Activated T-helper 17 cell treated with anti-CD3 and anti-CD28 coated beads, Interleukin-2, amount 50 U/mL, for 72 hours (primary cell): ENCODE data around the gene ST6GALNAC2. TPM values are rescaled to one million over a fixed set of nuclear protein-coding genes. Genes with fewer than 3 reads are reported as not detected.
"Not testable (repeated sequence)": the region's sequence is repeated elsewhere in the genome, so short reads cannot be mapped to it uniquely, and the experiment has no call there.

Experiments
- ATAC-seq: fragments of 150-1000 bp; cut with Tn5 transposase; replicated peaks from 2 replicates; pipeline ENCODE4 v1.10.0; 2021; ENCODE audit warnings: mild to moderate bottlenecking, moderate library complexity
- H3K27ac Mint-ChIP-seq: one replicate; pipeline ENCODE4 v1.8.0; 2022; ENCODE audit warnings: mixed read lengths
- H3K27me3 Mint-ChIP-seq: one replicate; pipeline ENCODE4 v1.8.0; 2022; ENCODE audit warnings: mixed read lengths
- H3K36me3 Mint-ChIP-seq: one replicate; pipeline ENCODE4 v1.8.0; 2022; ENCODE audit warnings: low read depth, mild to moderate bottlenecking, mixed read lengths
- H3K4me1 Mint-ChIP-seq: one replicate; pipeline ENCODE4 v1.8.0; 2022; ENCODE audit warnings: mixed read lengths
- H3K4me3 Mint-ChIP-seq: one replicate; pipeline ENCODE4 v1.8.0; 2022; ENCODE audit warnings: mild to moderate bottlenecking, mixed read lengths
- H3K9me3 Mint-ChIP-seq: one replicate; pipeline ENCODE4 v1.8.0; 2022; ENCODE audit warnings: mixed read lengths
- total RNA-seq, 2 donors: library from RNA; stranded (reverse); gene quantifications; one replicate each; pipeline ENCODE4 v1.2.3, GENCODE V29; 2022

Gene ST6GALNAC2
- total RNA-seq, 2 donors from 2014 or later, result 0.29 TPM; not detected in 1

DNA sequence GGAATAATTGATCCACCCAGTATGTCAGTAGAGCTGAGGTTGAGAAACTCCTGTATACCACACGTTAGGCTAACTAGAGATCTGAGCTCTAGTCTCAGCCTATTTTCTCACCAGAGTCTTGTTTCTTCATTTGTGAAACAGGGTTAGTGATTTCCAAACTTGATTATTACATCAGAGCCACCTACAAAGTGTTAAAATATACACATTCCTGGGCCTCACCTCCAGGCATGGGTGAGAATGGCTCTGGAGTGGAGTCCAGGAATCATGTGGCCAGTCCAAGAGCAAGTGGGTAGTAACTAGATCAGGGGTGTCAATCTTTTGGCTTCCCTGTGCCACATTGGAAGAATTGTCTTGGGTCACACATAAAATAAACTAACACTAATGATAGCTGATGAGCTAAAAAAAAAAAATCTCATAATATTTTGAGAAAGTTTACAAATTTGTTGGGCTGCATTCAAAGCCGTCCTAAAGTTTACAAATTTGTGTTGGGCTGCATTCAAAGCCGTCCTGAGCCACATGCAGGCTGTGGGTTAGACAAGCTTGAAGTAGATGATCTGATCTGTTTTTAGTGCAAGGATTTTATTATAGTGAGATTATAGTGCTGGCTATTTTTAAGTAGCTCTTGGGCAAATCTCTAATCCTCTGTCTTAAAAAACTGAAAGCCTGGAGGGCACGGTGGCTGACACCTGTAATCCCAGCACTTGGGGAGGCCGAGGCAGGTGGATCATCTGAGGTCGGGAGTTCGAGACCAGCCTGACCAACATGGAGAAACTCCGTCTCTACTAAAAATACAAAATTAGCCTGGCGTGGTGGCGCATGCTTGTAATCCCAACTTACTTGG lies 25.4 kb downstream of the ST6GALNAC2 start:
- H3K4me3 Mint-ChIP-seq, result peak overlapping the region; percentile 100
- no peaks in the 10 kb centered on the region for H3K9me3 Mint-ChIP-seq
- H3K27me3 Mint-ChIP-seq, result no peaks in the 10 kb centered on the region
- H3K4me1 Mint-ChIP-seq, result peaks cover 24% of the 10 kb centered on the region
- peaks cover 81% of the 10 kb centered on the region for H3K36me3 Mint-ChIP-seq
- peak overlapping the region; percentile 100 for H3K27ac Mint-ChIP-seq
- ATAC-seq, result no peak

DNA sequence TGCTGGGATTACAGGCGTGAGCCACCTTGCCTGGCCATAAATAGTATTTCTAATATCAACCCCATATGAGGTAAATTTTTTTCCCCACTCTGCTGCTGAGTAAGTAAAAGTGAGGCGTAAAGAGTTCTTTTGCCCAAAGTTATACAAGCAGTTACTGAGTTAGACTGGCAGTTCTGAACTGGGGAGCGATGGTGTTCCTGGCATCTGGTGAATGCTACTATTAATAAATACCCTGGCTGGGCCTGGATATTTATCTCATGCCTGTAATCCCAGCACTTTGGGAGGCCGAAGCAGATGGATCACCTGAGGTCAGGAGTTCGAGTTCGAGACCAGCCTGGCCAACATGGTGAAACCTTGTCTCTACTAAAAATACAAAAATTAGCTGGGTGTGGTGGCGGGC lies 26.2 kb downstream of the ST6GALNAC2 start:
- Mint-ChIP-seq H3K27ac (peak overlapping the region; percentile 100), H3K4me1 (peaks cover 25% of the 10 kb centered on the region)
- not testable (repeated sequence) for H3K9me3 Mint-ChIP-seq

DNA sequence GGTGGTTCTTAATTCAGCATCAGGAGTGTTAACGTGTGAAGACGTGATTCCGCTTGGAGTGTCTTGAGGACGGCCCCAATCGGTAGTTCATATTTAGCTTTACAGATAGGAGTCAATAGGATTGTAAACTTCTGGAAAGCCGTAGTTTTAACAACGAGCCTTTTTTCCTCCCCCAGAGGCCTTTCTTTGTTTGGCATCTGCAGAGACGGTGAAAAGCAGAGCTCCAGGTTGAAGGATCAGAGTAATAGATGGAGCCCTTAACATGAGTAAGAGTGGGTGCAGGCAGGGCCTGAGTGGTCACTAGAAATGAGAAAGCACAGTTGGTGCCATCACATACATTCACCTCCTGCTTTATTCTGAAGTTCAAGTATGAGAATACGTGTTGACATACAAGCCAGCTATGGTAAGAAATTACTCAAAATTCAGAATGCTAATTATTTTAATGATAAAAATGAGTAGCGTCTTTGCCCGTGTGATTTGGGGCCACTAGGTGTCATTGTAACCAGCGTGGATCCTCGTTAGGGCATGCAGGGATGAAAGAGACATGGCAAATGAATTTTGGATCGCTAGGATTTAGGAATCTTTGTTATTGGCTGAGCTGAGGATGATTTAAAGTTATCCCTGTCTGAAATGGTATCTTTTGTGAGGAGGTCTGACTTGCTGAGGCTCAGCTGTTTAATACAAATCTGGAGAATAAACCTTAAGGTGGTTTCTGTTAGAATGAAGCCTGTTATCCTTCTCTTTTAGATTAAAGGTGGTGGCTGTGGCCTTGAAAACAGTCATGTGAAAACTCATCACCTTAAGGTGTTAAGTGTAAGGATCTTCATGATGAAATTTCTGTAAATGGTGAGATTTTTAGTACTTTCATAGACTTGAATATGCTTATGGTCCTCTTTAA lies 27.2 kb downstream of the ST6GALNAC2 start:
- Mint-ChIP-seq H3K27ac (peak overlapping the region; percentile 100), H3K36me3 (peaks cover 66% of the 10 kb centered on the region), H3K4me1 (peaks cover 26% of the 10 kb centered on the region), H3K9me3 (no peaks in the 10 kb centered on the region), H3K27me3 (no peaks in the 10 kb centered on the region), H3K4me3 (peak overlapping the region; percentile 100)
- peak; percentile 36 for ATAC-seq

More for the DNA sequence above, 26.2 kb downstream of the ST6GALNAC2 start:
- H3K36me3 Mint-ChIP-seq, result peaks cover 73% of the 10 kb centered on the region
- ATAC-seq, H3K27me3 Mint-ChIP-seq: not testable (repeated sequence)
- H3K4me3 Mint-ChIP-seq, result peak overlapping the region; percentile 100

DNA sequence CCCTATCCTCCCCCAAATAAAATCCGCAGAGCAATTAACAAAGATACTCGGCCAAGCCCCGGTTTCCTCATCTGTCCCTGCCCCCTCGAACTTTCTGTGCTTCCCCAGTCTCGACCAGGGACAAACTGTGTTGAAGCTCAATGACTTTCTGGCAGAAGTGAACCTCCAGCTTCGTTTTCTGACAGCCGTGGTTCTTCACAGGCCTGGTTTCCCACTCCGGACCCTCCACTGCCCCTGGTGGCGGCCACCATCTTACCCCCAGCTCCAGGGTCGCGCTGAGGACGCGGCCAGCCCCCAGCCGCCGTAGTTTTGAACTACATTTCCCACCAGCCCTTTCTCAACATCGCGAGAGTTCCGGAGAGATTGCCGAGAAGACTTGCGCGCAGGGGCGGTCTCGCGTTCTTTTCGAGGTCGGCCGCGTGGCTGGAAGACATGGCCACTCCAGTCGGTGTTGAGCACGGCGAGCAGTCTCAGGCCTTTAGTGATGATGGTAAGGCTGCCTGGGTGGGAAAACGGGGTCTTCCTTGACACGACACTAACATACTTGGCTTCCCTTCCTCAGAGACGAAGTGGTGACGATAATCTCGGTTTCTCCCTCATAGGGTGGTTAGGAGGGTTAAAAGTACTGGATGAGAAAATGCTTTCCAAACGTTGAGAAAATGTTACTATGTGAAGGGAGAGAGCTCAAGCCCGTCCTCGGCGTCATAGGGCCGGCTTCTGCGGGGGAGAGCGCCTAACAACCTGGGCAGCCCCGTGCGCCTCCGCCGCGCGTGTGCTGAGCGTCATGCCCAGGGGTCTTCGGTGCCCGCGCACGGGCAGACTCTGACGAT lies 28.1 kb downstream of the ST6GALNAC2 start:
- no peaks in the 10 kb centered on the region for H3K27me3 Mint-ChIP-seq
- no peaks in the 10 kb centered on the region for H3K9me3 Mint-ChIP-seq
- H3K27ac Mint-ChIP-seq, result peak overlapping the region; percentile 100
- H3K4me1 Mint-ChIP-seq, result peaks cover 20% of the 10 kb centered on the region
- peaks cover 58% of the 10 kb centered on the region for H3K36me3 Mint-ChIP-seq
- peak; percentile 89 for ATAC-seq
- peak overlapping the region; percentile 100 for H3K4me3 Mint-ChIP-seq

DNA sequence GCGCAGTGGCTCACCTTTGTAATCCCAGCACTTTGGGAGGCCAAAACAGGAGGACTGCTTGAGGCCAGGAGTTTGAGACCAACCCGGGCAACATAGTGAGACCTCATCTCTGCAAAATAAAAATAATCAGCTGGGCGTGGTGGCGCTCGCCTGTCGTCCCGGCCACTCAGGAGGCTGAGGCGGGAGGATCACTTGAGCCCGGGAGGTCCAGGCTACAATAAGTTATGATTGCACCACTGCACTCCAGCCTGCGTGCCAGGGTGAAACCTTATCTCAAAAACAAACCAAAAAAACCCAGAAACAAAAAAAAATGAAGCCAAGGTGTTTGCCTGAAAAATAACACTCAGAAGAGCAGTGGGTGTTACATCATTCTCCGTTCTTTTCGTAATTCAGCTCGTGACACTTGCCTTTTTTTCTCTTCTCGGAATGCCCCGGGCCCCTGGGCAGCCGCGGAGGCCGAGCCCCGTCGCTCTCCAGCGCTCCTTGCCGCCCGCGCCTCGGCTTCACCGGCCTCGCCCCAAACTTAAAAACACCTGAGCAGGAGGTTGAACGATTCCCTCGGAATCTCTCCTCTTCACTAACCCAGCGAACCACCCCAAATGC lies 28.8 kb downstream of the ST6GALNAC2 start:
- H3K27me3 Mint-ChIP-seq, result no peaks in the 10 kb centered on the region

DNA sequence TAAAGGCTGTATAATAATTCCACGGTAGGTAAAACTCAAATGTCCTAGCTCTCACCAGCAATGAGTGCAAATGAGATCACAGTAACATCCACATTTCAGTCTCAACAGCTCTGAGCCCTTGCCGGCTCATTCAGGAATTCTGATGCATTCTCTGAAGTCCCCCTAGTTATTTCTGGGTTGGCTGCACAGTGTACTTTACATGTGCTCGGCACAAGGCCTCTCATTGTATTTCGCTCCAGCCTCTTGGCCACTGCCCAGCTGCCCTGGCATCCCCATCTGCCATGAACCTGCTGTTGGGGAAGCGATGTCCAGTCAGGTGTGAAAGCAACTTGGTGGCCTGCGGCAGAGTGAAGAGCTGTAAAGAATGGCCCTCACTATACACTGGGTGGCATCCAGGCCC lies 31.5 kb downstream of the ST6GALNAC2 start:
- no peaks in the 10 kb centered on the region for H3K9me3 Mint-ChIP-seq

More for the DNA sequence above, 28.8 kb downstream of the ST6GALNAC2 start:
- Mint-ChIP-seq H3K36me3 (peaks cover 51% of the 10 kb centered on the region), H3K4me3 (peak overlapping the region; percentile 100), H3K27ac (peak overlapping the region; percentile 100), H3K4me1 (peaks cover 18% of the 10 kb centered on the region), H3K9me3 (no peaks in the 10 kb centered on the region)
- ATAC-seq, result peak; percentile 47

DNA sequence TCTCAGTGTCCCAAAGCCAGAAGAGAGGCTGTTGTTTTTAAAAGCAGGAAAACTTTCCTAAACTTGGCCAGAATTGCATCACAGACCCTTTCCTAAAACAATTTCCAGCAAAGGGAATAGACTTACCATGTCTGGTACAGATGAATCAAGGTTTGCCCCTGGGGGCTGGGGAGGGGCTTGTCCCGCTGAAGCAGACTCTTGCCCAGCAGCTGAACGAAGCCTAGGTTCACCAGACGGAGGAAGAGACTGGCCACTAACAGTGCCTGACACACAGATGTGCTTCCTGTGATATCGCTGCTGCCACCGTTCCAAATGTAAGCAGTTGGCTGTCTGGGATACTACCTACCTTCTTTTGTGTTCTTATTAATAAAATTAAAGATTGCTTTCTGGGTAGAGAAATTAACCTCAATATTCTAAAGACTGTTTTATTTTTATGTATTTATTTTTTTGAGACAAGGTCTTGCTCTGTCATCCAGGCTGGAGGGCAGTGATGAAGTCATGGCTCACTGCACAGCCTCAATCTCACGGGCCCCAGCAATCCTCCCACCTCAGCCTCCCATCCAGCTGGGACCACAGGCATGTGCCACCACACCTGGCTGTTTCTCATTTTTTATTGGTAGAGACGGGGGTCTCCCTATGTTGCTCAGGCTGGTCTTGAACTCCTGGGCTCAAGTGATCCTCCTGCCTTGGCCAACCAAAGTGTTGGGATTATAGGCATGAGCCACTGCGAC lies 32.3 kb downstream of the ST6GALNAC2 start:
- H3K9me3 Mint-ChIP-seq, result no peaks in the 10 kb centered on the region
- no peaks in the 10 kb centered on the region for H3K27me3 Mint-ChIP-seq
- no peak for ATAC-seq
- H3K27ac Mint-ChIP-seq, result no peak overlapping the region
- H3K36me3 Mint-ChIP-seq, result peaks cover 15% of the 10 kb centered on the region
- H3K4me3 Mint-ChIP-seq, result no peak overlapping the region
- H3K4me1 Mint-ChIP-seq, result peaks cover 9% of the 10 kb centered on the region

More for the DNA sequence above, 31.5 kb downstream of the ST6GALNAC2 start:
- no peak for ATAC-seq
- no peaks in the 10 kb centered on the region for H3K27me3 Mint-ChIP-seq
- H3K4me3 Mint-ChIP-seq, result no peak overlapping the region
- peak overlapping the region; percentile 12 for H3K27ac Mint-ChIP-seq
- H3K36me3 Mint-ChIP-seq, result peaks cover 23% of the 10 kb centered on the region
- H3K4me1 Mint-ChIP-seq, result peaks cover 9% of the 10 kb centered on the region

DNA sequence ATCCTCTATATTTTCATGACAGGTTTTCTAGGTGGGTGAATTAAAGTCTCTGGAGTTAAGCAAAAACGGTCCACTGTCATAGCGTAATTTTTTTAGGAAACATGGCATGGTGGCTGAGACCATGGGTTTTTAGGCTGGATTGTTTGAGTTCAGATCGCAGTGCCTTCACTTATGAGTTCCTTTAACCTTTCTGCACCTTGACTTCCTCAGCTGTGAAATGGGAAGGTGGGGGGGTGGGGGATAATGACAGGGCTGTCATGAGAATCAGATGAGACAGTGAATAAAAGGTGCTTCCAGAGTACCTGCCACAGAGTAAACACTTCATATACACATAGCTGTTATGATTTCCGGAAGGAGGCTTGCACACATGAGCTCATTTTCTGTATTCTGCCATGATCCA lies 34.0 kb downstream of the ST6GALNAC2 start:
- Mint-ChIP-seq H3K27ac (no peak overlapping the region), H3K9me3 (no peaks in the 10 kb centered on the region), H3K36me3 (no peaks in the 10 kb centered on the region), H3K27me3 (no peaks in the 10 kb centered on the region), H3K4me1 (peaks cover 9% of the 10 kb centered on the region), H3K4me3 (no peak overlapping the region)
- ATAC-seq, result no peak

DNA sequence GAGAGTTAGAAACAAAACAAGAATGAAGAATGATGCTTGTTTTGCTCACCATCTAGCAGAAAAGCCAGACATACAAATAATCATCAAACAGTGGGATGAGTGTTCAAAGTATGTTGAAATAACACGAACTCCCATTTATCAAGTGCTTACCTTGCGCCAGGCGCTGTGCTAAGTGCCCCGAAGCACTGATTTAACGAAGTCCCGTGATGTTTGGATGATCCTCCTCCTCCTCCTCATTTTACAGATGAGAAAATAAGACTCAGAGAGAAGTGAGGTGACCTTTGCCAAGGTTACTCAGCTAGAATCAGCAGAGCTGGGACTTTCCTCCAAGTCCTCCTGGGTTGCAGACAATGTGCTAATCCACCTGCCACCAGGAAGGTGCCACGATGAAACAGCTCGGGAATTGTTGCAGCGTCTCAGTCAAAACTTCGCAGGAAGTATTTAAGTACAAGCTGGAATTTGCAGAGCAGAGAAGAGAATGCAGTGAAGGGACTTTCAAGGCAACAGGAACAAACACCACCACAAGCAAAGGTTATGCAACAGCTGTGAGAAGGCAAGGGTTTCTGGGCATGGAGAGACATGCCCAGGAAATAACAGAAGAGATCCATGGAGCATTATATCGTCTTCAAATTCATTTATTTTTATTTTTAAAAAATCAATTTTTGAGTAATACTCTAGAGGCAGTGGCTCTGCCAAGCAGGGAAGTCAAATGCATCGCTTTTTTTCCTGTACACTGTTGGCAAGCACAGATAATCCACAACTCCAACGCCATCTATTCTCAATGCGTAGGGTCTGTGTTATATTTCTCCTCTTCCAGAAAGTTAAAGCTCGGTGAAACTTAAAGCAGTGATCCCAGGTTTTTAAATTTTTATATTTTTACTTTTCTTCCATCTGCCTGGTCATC lies 34.7 kb downstream of the ST6GALNAC2 start:
- H3K36me3 Mint-ChIP-seq, result no peaks in the 10 kb centered on the region
- H3K27me3 Mint-ChIP-seq, result no peaks in the 10 kb centered on the region
- no peak overlapping the region for H3K4me3 Mint-ChIP-seq
- H3K27ac Mint-ChIP-seq, result no peak overlapping the region
- H3K9me3 Mint-ChIP-seq, result no peaks in the 10 kb centered on the region
- H3K4me1 Mint-ChIP-seq, result peaks cover 9% of the 10 kb centered on the region
- ATAC-seq, result peak; percentile 26

DNA sequence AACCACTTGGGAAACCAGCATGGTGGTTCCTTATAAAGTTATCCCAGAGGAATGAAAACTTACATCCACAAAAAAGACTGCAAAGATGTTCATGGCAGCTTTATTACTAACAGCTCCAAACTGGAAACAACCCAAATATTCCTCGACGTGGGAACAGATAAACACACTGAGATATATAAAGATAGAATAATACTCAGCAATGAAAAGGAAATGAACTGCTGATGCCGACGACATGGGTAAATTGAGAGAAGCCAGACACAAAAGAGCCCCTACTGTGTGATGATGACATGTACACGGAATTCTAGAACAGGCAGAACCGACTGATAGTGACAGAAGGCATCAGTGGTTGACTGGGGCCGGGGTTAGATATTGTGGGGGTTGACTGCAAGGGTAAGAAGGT lies 36.1 kb downstream of the ST6GALNAC2 start:
- Mint-ChIP-seq H3K36me3 (no peaks in the 10 kb centered on the region), H3K9me3 (no peaks in the 10 kb centered on the region), H3K4me3 (no peak overlapping the region), H3K4me1 (peaks cover 6% of the 10 kb centered on the region), H3K27me3 (no peaks in the 10 kb centered on the region), H3K27ac (no peak overlapping the region)
- ATAC-seq, result no peak

DNA sequence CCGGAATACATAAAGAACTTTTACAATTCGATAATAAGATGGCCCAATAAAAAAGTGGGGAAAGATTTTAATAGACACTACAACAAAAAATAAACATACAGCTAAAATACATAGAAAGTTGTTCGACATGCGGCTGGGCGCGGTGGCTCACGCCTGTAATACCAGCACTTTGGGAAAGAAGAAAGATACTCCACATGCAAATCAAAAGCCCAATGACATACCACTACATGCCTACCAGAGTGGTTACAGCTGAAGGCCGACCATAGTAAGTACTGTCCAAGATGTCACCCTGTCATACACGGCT lies 36.5 kb downstream of the ST6GALNAC2 start:
- ATAC-seq, result no peak
- Mint-ChIP-seq H3K36me3 (no peaks in the 10 kb centered on the region), H3K4me3 (no peak overlapping the region), H3K27me3 (no peaks in the 10 kb centered on the region), H3K9me3 (no peaks in the 10 kb centered on the region), H3K27ac (no peak overlapping the region), H3K4me1 (peaks cover 4% of the 10 kb centered on the region)

DNA sequence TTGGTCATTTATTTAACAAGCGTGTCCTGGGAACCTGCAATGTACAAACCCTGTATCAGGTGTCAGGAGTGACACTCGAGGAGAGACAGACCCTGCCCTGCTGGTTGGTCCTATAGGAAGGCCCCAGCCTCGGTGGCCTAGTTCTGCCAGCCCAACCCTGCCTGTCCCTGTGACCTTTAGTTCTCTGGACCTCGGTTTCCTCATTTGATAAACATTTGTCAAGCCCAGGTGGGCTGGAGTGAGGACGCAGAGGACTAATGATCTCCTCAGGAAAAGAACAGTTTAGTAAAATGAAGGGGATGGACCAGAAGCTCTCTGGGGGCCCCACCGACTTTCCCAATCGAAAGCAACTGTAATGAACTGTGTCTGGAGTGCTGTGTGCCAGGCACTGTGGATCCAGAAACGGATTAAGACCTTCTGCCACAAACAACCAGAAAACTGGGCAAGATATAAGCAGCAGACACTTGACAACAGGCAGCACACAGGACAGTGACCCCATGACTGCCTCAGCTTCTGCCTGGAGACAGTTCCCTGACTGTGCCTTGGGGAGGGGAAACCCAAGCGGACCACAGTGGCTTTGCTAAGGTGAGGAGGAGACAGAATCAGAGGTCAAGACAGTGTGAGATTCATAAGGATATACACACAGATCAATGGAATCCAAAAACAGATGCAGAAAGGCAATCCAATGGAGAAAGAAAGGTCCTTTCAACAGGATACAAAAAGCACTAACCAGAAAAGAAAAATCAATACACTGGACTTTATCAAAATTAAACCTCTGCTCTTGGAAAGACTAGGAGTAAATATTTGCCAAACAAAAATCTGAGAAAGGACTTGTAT lies 37.1 kb downstream of the ST6GALNAC2 start:
- H3K4me1 Mint-ChIP-seq, result peaks cover 4% of the 10 kb centered on the region

More for the DNA sequence above, 37.1 kb downstream of the ST6GALNAC2 start:
- Mint-ChIP-seq H3K4me3 (no peak overlapping the region), H3K9me3 (no peaks in the 10 kb centered on the region), H3K27ac (no peak overlapping the region), H3K27me3 (no peaks in the 10 kb centered on the region), H3K36me3 (no peaks in the 10 kb centered on the region)
- no peak for ATAC-seq
